ENCODE data around the gene APH1B. TPM values are rescaled to one million over a fixed set of nuclear protein-coding genes. Genes with fewer than 3 reads are reported as not detected.

APH1B gene
- total RNA-seq, 1 donor from 2014 or later: 28.4 TPM

GRCh38 chr15:63353261-63353660, 75.9 kb downstream of the APH1B start:
- DNase-seq (ENCODE audit: low spot score): no peak

- no peak for DNase-seq (ENCODE audit: low spot score)
Measured at GRCh38 chr15:63353887-63354286, 76.5 kb downstream of the APH1B start.

- no peak for DNase-seq (ENCODE audit: low spot score)
Measured at GRCh38 chr15:63354821-63355650, 77.6 kb downstream of the APH1B start.

GRCh38 chr15:63357061-63357460, 79.7 kb downstream of the APH1B start:
- no peak for DNase-seq (ENCODE audit: low spot score)

- DNase-seq (ENCODE audit: low spot score): no peak
Measured at GRCh38 chr15:63357731-63358130, 80.3 kb downstream of the APH1B start.

GRCh38 chr15:63358241-63359029, 81.0 kb downstream of the APH1B start:
- no peak for DNase-seq (ENCODE audit: low spot score)

Other genes starting within 250 kb of the APH1B start
- 737 TPM for gene TPM1, start 234.9 kb upstream of the APH1B start, total RNA-seq
- gene LACTB, start 155.7 kb upstream of the APH1B start, total RNA-seq: 12.4 TPM
- 111 TPM for gene RPS27L, start 120.1 kb upstream of the APH1B start, total RNA-seq
- 54.1 TPM for gene RAB8B, start 88.0 kb upstream of the APH1B start, total RNA-seq
- 114 TPM for gene CA12, start 104.2 kb downstream of the APH1B start, total RNA-seq
- 107 TPM for gene USP3, start 227.0 kb downstream of the APH1B start, total RNA-seq